Hematopoietic multipotent progenitor cell treated with erythropoietin and hydrocortisone succinate and interleukin-3 and kit ligand, for 8 days (in vitro differentiated cells): ENCODE measurements around the gene SCAF4.

ENCODE experiments used
- DNase-seq: peaks from one replicate; pipeline ENCODE4 v3.0.0-alpha.2; 2015

Gene SCAF4

DNA sequence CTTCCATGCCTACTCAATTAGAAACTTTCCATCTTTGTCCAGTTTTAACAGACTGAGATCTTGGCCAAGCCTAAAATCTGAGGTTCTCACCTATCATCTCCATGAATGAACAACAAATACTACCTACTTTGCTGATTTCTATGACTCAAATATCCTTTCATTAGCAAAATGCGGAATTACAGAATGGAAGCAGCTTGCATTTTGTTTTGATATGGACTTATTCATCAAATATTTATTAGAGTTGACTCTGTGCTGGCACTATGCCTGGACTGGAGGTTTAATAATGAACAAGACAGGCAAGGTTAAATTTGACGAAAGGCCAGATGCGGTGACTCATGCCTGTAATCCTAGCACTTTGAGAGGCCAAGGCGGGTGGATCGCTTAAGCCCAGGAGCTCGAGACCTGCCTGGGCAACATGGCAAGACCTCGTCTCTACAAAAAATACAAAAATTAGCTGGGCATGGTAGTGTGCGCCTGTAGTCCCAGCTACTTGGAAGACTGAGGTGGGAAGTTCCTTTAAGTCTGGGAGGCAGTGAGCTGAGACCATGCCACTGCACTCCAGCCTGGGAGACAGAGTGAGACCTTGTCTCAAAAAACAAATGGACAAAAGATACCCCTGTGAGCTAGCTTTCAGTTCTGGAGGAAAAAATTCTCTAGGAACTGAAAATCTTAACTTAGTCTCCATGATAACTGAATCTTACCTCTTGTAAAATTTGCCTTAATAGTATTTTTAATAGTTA, 101.8 kb downstream of the SCAF4 start:
- no peak for DNase-seq

DNA sequence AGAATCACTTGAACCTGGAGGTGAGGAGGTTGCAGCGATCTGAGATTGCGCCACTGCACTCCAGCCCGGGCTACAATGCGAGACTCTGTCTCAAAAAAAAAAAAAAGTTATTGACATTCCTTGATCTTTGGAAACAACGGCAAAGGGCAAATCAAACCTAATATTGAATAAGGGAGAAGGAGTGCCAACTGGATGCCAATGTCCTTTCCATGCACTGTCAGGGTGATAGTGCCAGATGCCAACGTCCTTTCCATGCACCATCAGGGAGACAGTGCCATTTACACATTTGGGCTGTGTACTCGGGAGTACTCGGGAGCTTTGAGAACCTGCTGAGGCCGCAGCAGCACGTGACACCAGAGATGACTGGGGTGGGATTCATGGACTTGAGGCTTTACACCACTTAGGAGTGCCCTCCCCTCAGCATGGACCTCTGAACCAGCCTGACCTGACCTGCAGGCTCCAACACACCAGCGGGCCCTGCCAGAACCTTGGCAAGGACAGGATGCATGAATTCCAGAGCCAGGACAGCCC, 106.9 kb downstream of the SCAF4 start:
- DNase-seq: no peak

DNA sequence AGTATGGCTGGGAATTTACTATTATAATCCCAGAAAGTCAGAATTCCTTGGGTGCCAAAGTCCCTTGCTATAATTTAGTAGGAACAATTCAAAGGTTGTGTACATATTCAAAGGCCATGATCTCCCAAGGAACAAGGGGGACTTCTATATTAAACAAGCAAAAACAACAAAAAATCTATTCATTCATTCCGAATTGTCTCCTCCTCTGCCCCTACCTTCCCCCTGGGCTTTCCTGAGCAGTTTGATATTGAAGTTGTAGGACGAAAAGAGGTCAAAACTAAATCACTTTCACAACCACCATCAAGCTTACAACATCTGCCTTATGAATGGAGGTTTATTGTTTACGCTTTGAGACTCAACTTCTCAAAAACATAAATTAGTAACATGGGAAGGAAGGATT, 107.7 kb downstream of the SCAF4 start:
- DNase-seq: no peak

DNA sequence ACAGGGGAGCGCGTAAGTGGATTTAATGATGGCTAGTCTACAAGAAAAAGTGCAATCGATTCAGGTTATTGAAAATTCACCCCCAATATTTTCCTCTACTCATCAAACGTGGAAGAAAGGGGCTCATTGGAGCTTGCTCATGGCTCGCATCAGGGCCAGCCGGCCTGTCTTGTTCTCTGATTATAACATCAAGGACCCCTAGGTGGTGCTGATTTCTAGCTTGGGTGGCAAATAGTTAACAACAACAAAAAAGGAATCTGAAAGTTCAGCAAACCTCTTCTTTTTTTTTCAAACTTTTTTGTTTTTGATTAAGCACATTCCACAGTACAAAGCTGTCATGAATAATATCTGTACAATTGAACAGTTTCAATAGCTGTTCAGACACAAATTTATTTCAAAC, 108.3 kb downstream of the SCAF4 start:
- no peak for DNase-seq

DNA sequence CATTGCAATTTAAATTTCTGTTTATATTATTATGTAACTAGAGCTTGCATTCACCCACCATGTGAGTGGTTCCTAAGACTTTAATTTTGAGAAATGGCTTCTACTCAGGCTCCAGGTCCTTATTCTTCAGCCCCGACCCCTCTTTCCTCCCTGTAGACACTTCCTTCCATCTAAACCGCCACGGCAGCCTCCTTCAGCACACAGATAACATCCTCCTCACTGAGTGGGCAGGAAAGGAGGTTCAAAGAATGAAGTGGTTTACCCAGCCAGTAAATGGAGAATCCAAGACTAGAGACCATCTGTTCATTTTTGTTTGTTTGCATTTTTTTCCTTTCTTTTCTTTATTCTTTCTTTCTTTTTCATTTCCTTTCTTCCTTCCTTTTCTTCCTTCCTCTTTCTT, 109.5 kb downstream of the SCAF4 start:
- no peak for DNase-seq
